A673 (cell line): Measurements from ENCODE around the gene NXT1. TPM values are rescaled to one million over a fixed set of nuclear protein-coding genes. Genes with fewer than 3 reads are reported as not detected.
A peak's percentile ranks its signal among the peaks of the same experiment; 100 is the strongest.

Experiments
- BruUV-seq: library from RNA; stranded (reverse); fragments of 400-500 nt; replicated peaks from 2 replicates; lab custom pipeline; 2021; lab: Mats Ljungman, UMichigan
- CTCF ChIA-PET: fragments of 300-600 bp; sonication (Branson Sonifier 250); formaldehyde crosslinking; loops from one replicate; lab custom pipeline; 2022; ENCODE audit warnings: antibody characterized with exemption; lab: Charles Lee
- POLR2A ChIA-PET: fragments of 300-600 bp; sonication (Branson Sonifier 250); formaldehyde crosslinking; loops from one replicate; lab custom pipeline; 2022; ENCODE audit warnings: antibody characterized with exemption; ENCODE audit not compliant: low non-redundant PET; lab: Charles Lee
- DNase-seq: peaks from one replicate; pipeline ENCODE4 v3.0.0-alpha.2; 2015; ENCODE audit warnings: low spot score
- H3K27ac ChIP-seq: fragments of 200-600 bp; sonication (generic); 2 replicates; pipeline ENCODE4 v1.5.1; 2016; ENCODE audit warnings: mixed run types, low read depth, mild to moderate bottlenecking, mixed read lengths, antibody characterized with exemption, low read length; ENCODE audit not compliant: poor library complexity, severe bottlenecking
- H3K27me3 ChIP-seq: fragments of 200-600 bp; sonication (generic); replicated peaks from 2 replicates; pipeline ENCODE4 v1.6.1; 2017; ENCODE audit warnings: mixed run types, low read depth, mild to moderate bottlenecking, mixed read lengths, antibody characterized with exemption, low read length; ENCODE audit not compliant: insufficient read depth, poor library complexity
- H3K36me3 ChIP-seq: fragments of 200-600 bp; sonication (generic); 2 replicates; pipeline ENCODE4 v1.6.1; 2016; ENCODE audit warnings: mixed run types, mild to moderate bottlenecking, mixed read lengths, antibody characterized with exemption, low read length; ENCODE audit not compliant: insufficient read depth, poor library complexity, severe bottlenecking
- H3K4me1 ChIP-seq: fragments of 200-600 bp; sonication (generic); 2 replicates; pipeline ENCODE4 v1.6.1; 2017; ENCODE audit warnings: mixed run types, mild to moderate bottlenecking, mixed read lengths, antibody characterized with exemption, low read length; ENCODE audit not compliant: insufficient read depth, poor library complexity, severe bottlenecking
- H3K4me3 ChIP-seq: fragments of 200-600 bp; sonication (generic); 2 replicates; pipeline ENCODE4 v1.5.1; 2016; ENCODE audit warnings: low read depth, mixed run types, mild to moderate bottlenecking, mixed read lengths, low read length; ENCODE audit not compliant: poor library complexity, severe bottlenecking
- H3K9me3 ChIP-seq: fragments of 200-600 bp; sonication (generic); 2 replicates; pipeline ENCODE4 v1.6.1; 2016; ENCODE audit warnings: mixed run types, low read depth, mild to moderate bottlenecking, mixed read lengths, antibody characterized with exemption, low read length; ENCODE audit not compliant: poor library complexity, severe bottlenecking
- CTCF ChIP-seq: fragments of 300-800, 200-600 bp; sonication (generic); conservative IDR thresholded peaks from 2 replicates; pipeline ENCODE4 v1.5.1; 2017; ENCODE audit warnings: low read depth, mild to moderate bottlenecking, antibody characterized with exemption, low read length, moderate library complexity, mixed read lengths
- EZH2 ChIP-seq: fragments of 200-600 bp; sonication (generic); IDR thresholded peaks from 2 replicates; pipeline ENCODE4 v1.6.1; 2017; ENCODE audit warnings: borderline replicate concordance, low read depth, mild to moderate bottlenecking, mixed read lengths, antibody characterized with exemption, low read length; ENCODE audit not compliant: poor library complexity, severe bottlenecking
- intact Hi-C: fragments of 100-400 bp; cut with micrococcal nuclease; formaldehyde crosslinking; loops from one replicate; pipeline ENCODE4 v1.10.0; 2022; ENCODE audit not compliant: unreplicated experiment
- total RNA-seq: library from RNA; stranded (reverse); gene quantifications from 2 replicates; pipeline ENCODE4 v1.2.3, GENCODE V29; 2021

The NXT1 gene
- total RNA-seq, 1 experiment from 2014 or later, result 34.4 TPM

- TSS peak; percentile 36 for BruUV-seq
- intact Hi-C loops, result loop anchor here (5.0 kb wide), 1 partner anchor 59 kb away; the partner anchor contains the start of gene NAPB
- Histone ChIP-seq H3K9me3 (no peaks in the 10 kb centered on the region), H3K36me3 (peaks cover 10% of the 10 kb centered on the region), H3K27ac (peak overlapping the region; percentile 97), H3K4me3 (peak overlapping the region; percentile 96), H3K4me1 (peaks cover 14% of the 10 kb centered on the region), H3K27me3 (no peaks in the 10 kb centered on the region)
- CTCF ChIA-PET, result no interaction called here
- no peak for TF ChIP-seq CTCF
- TF ChIP-seq EZH2, result no peak
- no peak for DNase-seq
- POLR2A ChIA-PET, result no interaction called here
Measured at GRCh38 chr20:23363257-23363649, 12.7 kb downstream of the NXT1 start.

- POLR2A ChIA-PET, result no interaction called here
- no peak for DNase-seq
- Histone ChIP-seq H3K27me3 (no peaks in the 10 kb centered on the region), H3K27ac (peak overlapping the region; percentile 27), H3K9me3 (no peaks in the 10 kb centered on the region), H3K4me3 (no peak overlapping the region), H3K36me3 (peaks cover 29% of the 10 kb centered on the region), H3K4me1 (peaks cover 14% of the 10 kb centered on the region)
- TF ChIP-seq CTCF, result no peak
- CTCF ChIA-PET, result no interaction called here
- no TSS peak for BruUV-seq
- intact Hi-C loops, result no loop called here
Measured at GRCh38 chr20:23365390-23366165, 15.0 kb downstream of the NXT1 start.

- intact Hi-C loops, result no loop called here
- Histone ChIP-seq H3K4me1 (peaks cover 9% of the 10 kb centered on the region), H3K9me3 (no peaks in the 10 kb centered on the region), H3K4me3 (no peak overlapping the region), H3K27me3 (no peaks in the 10 kb centered on the region), H3K27ac (peak overlapping the region; percentile 27), H3K36me3 (peaks cover 37% of the 10 kb centered on the region)
- DNase-seq, result no peak
- ChIA-PET POLR2A (no interaction called here), CTCF (no interaction called here)
- TF ChIP-seq CTCF, result no peak
- no peak for TF ChIP-seq EZH2
- BruUV-seq, result no TSS peak
Measured at GRCh38 chr20:23366384-23366783, 15.8 kb downstream of the NXT1 start.
